Inflammatory macrophage treated with lipopolysaccharide for 4 hours (primary cell): ENCODE results near the gene LRRC75A.
"Not testable (repeated sequence)": the region's sequence is repeated elsewhere in the genome, so short reads cannot be mapped to it uniquely, and the experiment has no call there.

ENCODE experiments used
- DNase-seq: peaks from one replicate; pipeline ENCODE4 v3.0.0-alpha.2; 2020

The LRRC75A gene

DNA sequence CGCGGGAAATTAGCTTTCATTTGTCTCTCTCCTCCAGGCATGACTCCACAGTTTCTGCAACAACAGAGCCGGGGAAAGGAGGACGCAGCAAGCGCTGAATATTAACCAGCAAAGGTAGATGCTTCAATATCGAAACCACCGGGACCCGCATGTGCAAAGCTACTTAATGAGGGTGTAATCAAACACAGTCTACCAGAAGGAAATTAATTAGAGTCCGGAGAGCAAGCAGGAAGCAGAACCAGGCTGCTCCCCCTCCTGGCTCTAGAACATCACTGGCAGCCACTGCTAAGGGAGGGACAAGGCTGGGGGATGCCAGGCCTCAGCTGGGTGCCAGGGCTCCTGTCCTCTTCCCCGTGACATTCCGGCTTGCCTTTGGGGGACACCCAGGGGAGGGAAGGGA lies 21.7 kb downstream of the LRRC75A start:
- no peak for DNase-seq

DNA sequence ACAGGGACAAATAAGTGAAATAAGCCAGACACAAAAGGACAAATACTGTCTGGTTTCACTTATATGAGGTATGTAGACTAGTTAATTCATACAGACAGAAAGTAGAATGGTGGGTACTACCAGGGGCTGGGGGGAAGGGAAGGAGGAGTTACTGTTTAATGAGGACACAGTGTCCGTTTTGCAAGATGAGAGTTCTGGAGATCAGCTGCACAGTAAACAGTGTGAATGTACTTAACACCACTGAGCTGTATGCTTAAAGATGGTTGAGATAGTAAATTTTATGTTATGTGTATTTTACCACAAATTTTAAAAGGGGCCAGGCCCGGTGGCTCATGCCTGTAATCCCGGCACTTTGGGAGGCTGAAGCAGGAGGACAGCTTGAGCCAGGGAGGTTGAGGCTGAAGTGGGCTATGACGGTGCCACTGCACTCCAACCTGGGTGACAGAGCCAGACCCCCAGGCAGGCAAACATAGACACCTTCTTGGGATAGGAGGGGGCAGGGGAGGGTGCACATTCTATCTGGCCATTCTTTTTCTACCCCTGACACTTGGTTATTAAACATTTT lies 23.5 kb downstream of the LRRC75A start:
- no peak for DNase-seq

GRCh38 chr17:16467886-16468285 lies 24.1 kb downstream of the LRRC75A start:
- DNase-seq = no peak

DNA sequence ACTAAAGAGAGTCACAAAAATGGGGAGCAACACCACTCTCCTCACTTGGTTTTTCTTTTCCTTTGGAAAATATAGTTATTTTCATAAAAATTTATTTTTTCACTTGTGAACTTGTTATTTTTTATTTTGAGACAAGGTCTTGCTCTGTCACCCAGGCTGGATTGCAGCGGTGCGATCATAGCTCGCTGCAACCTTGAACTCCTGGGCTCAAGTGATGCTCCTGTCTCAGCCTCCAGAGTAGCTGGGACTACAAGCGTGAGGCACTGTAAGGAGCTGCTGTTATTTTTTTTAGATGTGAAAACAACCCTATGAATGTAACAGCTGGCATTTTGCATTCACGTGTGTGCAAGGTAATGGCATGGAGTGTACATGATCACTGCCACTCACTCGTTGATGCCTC lies 24.9 kb downstream of the LRRC75A start:
- no peak for DNase-seq

- DNase-seq = no peak
Observed at GRCh38 chr17:16466407-16466806, 25.6 kb downstream of the LRRC75A start.

DNA sequence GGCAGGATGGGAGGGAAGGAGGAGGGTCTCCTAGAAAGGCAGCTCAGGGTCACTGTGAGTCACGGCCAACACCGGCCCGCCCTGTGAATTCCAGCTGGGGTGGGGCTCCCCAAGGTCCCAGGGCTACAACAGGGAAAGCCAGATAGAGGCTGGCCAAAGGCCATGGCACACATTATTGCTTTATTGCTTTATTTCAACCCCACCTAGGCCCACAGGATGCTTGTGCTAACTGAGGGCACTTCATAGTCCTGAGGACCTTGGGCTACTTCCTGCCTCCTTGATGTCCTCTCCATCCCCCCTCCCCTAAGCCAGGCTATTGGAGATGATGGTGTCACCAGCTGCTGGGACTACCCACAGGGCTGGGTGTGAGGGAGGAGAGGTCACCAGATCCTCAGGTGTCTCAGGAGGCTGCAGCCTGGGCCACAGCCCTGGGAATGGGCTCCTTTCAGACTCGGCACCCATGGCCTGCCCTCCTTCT lies 26.1 kb downstream of the LRRC75A start:
- no peak for DNase-seq

DNA sequence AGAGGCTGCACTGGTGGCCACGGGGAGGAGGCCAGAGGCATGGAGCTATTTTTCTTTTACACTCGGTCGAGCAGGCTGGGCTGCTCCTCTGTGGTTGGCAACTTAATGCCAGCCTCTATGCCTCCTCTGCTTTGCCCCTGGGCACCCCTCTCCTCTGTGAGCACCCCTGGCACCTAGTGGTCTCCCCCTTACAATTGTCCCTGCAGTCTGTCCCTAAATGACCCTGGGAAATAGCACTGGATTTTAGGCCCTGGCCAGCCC lies 27.0 kb downstream of the LRRC75A start:
- no peak for DNase-seq

GRCh38 chr17:16464303-16465051 lies 27.5 kb downstream of the LRRC75A start:
- DNase-seq = no peak

DNA sequence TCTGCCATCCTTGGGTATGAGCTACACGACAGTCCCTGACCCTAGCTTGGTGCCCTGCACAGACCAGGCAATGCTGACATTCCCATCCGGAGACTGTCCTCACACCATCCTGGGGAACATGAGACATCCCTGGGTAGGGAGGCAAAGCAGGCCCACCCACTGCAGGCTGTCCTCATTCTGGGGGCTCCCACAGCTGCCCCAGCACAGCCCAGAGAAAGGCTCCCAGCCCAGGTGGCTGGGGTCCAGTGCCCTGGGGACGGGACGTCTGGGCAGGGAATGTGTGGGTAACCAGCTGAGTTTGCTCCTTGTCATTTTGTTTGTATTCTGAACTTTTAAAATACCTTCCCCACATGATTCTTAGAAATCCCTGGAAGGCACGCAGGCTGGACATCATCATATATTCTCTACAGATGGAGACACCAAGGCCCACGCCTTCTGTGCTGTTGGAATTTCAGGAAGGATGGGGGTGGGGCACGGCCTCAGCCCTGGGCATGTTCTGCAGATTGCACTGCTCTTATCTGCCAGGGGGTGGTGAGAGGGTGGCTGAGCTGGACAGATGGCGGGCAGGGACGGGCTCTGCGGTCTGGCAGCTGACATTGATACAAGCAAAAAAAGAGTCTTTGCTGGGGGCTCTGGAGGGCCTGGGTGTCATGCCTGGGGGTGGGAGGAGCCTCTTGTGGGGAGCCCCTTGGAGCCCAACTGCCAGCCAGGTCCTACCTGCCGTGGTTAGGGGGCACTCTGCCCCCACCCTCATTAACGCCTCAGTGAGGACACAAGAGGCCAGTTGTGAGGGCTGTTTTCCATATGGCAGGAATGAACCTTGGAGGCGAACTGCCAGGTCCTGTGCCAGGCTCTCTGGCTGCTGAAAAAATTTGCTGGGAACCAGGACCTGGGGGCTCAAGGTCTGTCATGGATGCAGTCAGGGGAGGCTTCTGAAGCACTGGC lies 28.4 kb downstream of the LRRC75A start:
- DNase-seq = no peak

GRCh38 chr17:16462070-16462864 lies 29.7 kb downstream of the LRRC75A start:
- no peak for DNase-seq

DNA sequence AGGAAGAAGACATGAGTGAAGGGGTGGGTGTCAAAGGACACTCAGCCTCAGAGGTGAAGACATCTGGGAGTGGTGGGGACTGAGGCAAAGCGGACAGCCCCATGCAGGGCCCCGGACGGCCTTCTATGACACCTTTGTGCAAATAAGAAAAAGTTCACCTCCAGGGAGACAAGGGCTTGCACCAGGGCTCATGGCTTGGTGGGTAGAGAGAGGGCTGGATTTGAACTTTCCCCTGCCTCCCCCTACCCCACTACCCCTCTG lies 30.5 kb downstream of the LRRC75A start:
- DNase-seq = no peak

GRCh38 chr17:16460796-16461605 lies 31.0 kb downstream of the LRRC75A start:
- DNase-seq = no peak

GRCh38 chr17:16459855-16460550 lies 32.0 kb downstream of the LRRC75A start:
- no peak for DNase-seq

GRCh38 chr17:16459271-16459670 lies 32.7 kb downstream of the LRRC75A start:
- DNase-seq = no peak

DNA sequence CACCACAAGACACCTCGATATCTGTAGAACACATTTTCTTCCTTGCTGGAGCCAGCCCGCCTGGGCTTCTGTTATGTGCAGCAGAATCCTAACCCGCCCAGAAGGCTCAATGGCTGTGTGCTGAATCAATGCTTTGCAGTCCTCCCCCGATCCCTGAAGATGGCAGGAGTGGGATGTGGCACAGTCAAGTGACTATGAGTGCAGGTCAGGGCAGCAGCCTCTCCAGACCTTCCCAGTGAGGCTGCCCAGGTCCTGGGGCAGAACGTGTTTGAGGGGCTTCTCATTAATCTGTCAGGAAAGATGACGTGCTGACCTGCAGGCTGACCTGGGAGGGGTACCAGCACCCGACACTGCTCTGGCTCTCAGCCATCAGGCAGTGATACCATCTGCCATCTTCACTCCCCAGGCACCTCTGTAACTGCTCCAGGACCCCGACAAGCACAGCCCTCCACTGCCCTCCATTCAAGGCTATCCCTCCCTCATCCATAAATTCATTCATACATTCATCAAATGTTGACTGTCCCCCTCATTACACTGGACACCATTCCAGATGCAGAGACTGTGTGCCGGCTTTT lies 35.2 kb downstream of the LRRC75A start:
- DNase-seq = no peak

- no peak for DNase-seq
Observed at GRCh38 chr17:16455997-16456741, 35.8 kb downstream of the LRRC75A start.

DNA sequence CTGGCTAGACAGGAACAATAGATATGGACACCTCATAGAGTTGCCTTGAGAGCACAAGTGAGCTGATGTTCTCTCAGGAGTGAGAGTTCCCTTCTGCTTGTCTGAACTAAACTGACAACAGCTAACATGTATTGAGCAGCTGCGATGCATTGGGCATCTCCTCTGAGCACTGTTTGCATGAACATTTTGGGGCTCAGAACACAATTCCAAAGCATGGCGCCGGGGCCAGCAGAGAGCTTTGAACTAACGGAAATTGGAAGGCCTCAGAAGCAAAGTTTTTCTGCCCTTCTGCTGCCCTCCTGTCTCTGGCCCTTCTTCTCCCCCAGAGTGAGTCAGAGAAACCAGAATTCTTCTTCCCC lies 38.5 kb downstream of the LRRC75A start:
- DNase-seq = no peak

DNA sequence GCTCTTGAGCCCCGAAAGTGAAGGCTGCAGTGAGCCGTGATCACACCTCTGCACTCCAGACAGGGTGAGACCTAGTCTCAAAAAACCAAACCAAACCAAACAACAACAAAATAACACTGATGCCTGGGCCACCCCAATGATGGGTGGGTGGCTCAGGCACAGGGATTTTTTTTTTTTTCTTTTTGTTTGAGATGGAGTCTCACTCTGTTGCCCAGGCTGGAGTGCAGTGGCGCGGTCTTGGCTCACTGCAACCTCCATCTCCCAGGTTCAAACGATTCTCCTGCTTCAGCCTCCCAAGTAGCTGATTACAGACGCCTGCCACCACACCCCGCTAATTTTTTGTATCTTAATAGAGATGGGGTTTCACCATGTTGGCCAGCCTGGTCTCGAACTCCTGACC lies 39.7 kb downstream of the LRRC75A start:
- not testable (repeated sequence) for DNase-seq

DNA sequence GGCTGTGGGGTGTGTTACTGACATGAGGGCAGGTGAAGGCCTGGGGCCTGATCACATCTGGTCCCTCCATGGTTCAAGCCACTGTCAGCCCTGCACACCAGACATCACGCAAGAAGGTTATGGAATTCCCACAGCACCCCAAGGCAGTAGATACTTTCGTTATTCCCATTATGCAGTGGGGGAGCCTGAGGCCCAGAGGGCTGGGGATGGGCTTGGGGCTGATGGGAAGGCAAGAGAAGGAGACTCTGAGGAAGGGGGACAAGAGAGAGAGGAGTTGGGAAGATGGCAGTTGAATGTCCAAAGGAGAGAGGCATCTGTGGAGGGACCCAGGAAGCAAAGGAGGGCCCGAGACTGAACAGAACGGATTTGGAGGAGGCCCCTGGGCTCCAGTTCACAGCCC lies 42.0 kb downstream of the LRRC75A start:
- no peak for DNase-seq

- DNase-seq = no peak
Observed at GRCh38 chr17:16449121-16449570, 42.8 kb downstream of the LRRC75A start.

DNA sequence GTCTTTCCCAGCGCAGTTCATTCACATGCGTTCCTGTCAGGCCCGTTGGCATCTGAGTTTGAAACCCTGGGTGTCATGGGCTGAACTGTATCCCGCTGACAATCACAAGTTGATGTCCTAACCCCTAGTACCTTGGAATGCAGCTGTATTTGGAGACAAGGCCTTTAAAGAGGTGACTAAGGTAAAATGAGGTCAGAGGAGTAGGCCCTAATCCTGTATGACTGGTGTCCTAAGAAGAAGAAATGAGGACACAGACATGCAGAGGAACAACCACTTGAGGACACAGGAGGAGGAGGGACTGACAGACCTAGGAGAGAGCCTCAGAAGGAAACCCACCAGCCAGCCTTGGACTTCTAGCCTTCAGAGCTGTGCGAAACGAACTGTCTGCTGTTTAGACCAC lies 43.5 kb downstream of the LRRC75A start:
- no peak for DNase-seq
